HG03064 (cell line): Measurements from ENCODE around the gene POU5F1.
"Not testable (repeated sequence)": the region's sequence is repeated elsewhere in the genome, so short reads cannot be mapped to it uniquely, and the experiment has no call there.

Experiments
- ATAC-seq: cut with Tn5 transposase; IDR thresholded peaks from one replicate; pipeline ENCODE4 v1.9.1; 2021; ENCODE audit warnings: low read depth; ENCODE audit not compliant: unreplicated experiment

Gene POU5F1

DNA sequence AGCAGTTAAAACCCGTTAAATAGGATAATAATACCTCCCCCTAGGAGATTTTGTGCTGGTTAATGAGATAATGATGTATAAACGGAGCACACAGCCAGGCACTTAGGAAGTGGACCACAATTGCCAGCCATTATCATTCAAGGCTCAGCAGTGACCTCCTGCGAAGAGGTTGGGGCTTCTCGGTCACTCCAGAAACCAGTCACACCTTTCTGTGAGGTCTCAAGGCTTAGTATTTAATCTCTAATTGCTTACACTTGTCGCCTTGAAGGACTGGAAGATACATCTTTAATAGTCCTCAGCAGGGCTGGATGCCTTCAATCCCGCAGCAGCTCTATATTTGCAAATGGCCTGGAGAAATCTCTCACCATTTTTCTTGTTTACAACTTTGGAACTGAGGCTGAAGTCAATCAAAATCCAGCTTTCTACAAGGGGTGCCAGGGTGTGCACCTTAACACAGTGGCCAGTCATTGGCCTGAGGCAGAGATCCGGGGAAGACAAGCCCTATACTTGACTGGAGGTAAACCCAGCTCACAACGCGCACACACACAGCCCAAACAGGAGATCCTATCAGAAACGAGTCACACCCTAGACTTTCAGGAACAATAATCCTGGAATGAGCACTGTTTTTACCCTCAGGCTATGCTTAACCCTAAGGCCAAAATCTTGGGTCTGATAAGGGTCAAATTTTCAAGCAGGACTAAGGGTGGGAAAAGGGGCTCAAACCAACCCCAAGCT lies 1.2 kb downstream of the POU5F1 start:
- no peak for ATAC-seq

DNA sequence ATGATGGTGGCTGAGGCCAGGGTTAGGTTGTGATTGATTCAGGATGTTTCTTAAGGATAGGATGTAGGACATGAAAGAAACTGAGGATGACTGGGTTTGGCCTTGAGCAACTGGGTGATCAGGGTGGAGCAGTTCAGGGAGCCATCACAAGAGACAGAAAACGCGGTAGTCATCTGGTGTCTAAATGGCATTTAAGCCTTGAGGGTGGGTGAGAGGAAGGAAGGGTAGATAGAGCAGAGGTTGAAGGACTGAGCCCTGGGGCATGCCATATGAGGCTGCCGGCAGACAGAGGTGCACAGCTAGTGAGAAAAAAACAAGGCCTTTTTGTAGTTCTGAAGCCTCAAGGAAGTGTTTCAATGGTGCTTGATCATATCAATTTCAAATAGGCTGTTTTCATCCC lies 1.9 kb downstream of the POU5F1 start:
- ATAC-seq: no peak

GRCh38 chr6:31165986-31166385 lies 4.5 kb downstream of the POU5F1 start:
- ATAC-seq: no peak

- not testable (repeated sequence) for ATAC-seq
Observed at GRCh38 chr6:31165064-31165832, 5.2 kb downstream of the POU5F1 start.

- not testable (repeated sequence) for ATAC-seq
Observed at GRCh38 chr6:31164475-31165063, 5.9 kb downstream of the POU5F1 start.

DNA sequence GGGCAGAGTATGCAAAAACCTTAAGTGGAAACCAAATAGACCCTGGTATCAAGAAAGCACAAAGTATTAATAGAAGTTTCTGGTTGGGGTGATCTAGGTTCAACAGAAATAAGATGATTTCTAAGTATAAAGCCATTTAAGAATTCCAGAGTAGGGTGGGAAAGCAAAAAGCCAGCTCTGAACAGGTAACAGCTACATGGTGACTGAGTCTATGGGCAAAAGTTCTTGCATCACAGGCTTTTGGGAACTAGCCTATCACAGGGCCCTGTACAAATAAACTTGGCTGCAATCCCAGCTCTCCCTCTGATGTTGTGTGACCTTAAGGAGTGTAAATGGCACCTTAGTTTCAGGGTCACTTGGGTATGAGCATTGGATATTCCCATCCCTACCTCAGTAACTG lies 6.6 kb downstream of the POU5F1 start:
- ATAC-seq: no peak

DNA sequence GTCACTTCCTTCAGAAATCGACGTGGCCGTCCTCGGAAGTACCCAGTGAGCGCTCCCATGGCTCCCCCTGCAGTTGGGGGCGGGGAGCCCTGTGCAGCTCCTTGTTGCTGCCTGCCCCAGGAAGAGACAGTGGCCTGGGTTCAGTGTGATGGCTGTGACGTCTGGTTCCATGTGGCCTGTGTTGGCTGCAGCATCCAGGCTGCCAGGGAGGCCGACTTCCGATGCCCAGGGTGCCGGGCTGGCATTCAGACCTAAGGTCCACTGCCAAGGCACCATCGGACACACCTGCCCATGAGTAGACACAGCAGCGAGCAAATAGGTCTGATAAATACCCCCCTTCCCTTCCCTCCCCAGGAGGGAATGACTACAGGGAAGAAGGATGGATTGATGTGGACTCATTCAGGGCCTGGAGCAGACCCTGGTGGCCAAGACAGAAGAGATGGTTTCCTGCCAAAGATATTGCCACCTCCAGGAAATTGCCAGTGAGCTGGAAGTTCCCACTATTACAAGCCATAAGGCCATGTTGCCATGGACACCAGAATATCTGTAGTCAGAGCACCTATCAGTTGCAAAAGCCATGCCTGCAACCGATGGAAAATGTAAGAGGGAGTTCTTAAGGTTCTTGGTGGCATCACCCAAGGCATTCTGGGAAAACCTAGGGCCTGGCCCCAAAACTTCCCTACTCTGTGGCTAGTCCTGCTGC lies 7.9 kb downstream of the POU5F1 start:
- no peak for ATAC-seq

DNA sequence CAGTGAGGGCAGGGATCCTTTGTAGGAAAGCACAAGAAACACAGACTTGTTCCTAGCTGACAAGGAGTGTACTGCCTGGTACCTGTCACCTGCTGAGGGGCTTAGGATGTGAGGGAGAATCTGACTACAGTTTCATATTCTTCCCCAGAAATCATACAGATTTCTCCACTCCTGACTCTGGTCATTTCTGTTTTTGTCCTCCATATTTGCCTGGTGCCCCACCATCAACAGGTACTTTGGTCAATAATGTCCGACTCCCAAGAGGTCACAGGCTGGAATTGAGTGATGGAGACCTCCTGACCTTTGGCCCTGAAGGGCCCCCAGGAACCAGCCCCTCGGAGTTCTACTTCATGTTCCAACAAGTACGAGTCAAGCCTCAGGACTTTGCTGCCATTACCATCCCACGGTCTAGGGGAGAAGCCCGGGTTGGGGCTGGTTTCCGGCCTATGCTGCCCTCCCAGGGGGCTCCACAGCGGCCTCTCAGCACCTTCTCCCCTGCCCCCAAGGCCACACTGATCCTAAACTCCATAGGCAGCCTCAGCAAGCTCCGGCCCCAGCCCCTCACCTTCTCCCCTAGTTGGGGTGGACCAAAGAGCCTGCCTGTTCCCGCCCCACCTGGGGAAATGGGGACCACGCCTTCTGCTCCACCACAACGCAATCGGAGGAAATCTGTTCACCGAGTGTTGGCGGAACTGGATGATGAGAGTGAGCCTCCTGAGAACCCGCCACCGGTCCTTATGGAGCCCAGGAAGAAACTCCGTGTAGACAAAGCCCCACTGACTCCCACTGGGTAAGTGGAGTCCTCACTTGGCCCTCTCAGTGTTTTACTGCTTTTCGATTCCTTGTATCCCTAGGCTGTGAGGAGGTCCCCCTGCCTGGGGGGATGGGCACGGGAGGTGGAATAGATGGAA lies 9.0 kb downstream of the POU5F1 start:
- ATAC-seq: no peak

DNA sequence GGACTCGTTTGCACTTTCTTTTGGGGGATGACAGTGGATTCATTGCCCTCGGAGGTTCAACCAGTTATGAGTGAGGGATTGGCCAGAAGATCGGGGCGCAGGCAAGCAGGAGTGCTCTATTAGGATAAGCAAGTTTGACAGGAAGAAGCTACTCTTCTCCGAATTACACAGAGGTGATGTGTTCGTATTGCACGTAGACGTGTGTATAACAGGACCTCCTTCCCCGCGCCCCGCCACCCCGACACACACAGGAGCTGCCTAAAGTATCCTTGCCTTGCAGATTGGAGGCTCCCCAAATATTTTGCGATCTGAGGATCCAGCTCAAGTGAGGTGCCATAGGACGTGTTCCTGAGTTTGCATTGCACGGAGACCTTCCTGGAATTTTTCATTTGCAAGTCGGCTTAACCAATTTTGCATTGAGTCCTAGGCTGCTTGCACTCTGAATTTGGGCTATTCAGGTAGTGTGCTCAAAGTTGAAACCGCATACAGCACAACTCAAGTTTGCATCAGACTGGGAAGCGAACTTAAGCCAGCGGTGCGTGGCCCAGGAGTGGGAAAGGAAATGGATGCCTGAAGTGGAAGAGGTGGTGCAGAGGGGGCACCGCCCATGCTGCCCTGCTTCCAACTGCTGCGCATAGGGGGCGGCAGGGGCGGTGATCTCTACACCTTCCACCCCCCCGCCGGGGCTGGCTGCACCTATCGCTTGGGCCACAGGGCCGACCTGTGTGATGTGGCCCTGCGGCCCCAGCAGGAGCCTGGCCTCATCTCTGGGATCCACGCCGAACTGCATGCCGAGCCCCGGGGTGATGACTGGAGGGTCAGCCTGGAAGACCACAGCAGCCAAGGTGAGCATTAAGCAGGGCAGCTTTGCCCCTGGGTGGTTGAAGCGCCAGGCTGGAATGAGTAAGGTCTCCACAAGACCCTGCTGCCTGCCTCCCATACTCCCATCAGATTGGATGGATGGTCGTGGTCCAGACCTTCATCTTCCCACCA lies 11.3 kb downstream of the POU5F1 start:
- no peak for ATAC-seq

GRCh38 chr6:31158140-31158862 lies 12.2 kb downstream of the POU5F1 start, which contains the start of gene TCF19:
Gene TCF19 (plus strand): TSS chr6:31158589. CDS start chr6:31159470, 881 bp downstream.
- ATAC-seq: peak; percentile 67

DNA sequence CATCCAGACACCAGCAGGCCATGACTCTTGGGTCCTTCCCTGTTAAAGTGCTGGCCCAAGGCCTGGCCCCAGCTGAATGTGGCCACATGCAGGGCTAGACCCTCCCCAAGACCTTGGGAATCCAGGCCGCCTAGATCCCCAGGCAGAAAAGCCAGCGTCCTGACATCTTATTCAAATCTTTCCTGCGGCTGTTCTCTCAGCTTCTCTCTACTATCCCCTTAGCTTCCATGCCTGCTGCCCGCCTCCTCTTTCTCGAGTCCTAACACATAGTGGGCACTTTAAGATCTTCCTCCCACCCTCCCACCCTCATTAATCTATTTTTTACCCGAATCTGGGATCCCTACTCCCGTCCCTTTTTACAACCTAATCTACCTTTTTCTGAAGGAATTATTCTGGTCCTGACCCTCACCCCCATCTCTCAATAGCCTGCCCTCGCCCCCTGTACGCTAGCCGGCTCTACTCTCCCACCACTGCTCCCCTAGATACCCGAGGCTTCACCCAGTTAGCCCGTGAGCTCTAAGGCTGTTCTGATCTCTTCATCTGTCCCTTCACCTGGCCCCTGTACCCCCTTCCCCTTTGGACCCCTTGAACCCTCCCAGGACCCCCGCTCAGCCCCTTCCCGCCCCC lies 12.9 kb downstream of the POU5F1 start, which contains the start of gene CCHCR1:
TSS of gene CCHCR1 (minus strand) at position 290 of the 627 bp plus-strand sequence. CDS start at position 88, 202 bp downstream.
- no peak for ATAC-seq

DNA sequence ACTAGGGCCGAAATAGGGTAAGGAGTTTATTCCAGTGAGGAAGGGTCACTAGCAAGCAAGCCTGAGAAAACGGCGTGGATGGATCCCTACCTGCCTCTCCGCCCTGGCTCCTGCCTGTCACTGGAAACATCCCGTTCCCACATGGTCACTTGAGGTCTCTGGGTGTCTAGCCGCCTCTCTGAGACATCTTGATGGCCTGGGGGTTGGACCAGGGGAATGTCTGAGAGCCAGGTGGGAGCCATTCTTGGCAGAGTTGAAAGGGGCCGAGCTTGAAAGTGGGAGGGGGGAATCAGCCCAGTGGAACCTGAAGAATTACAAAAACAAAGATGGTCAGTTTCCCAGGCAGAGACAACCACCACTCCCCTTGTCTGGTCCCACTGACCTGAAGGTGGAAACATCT lies 13.8 kb downstream of the POU5F1 start:
- ATAC-seq: no peak

- ATAC-seq: no peak
Observed at GRCh38 chr6:31154436-31154835, 16.0 kb downstream of the POU5F1 start.

DNA sequence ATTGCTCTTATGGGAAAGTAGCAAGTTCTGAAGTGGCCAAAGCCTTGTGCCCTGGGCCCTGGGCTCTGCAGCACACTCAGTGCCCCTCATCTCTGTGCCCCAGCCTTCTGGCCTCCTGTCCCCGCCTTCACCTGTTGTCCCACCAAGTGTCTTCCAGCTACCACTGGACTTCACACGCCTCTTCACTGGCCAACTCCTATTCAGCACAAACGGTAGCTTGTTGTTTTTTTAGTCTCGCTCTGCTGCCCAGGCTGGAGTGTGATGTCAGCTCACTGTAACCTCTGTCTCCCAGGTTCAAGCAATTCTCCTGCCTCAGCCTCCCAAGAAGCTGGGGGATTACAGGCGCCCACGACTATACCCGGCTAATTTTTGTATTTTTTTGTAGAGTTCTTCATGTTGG lies 17.7 kb downstream of the POU5F1 start:
- ATAC-seq: no peak

- ATAC-seq: no peak
Observed at GRCh38 chr6:31149827-31150447, 20.5 kb downstream of the POU5F1 start.

DNA sequence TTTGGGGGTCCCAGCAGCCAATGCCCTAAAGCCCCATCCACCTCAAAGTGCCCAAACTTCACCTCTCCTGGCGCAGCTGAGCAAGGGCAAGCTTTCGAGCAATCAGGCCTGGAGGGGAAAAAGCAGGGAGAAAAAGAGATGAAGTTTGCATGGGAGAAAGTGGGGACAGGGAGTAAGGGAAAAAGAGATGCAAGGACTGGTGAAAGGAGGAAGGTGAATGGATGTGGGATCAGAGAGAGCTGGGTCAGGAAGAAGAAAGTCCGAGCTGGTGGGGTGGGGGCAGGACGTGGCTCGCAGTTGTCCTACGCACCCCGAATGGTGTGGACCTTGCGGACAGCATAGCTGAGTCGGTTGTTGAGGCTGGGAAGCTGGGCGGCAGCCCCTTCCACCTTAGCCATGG lies 25.1 kb downstream of the POU5F1 start:
- no peak for ATAC-seq

- ATAC-seq: no peak
Observed at GRCh38 chr6:31144970-31145340, 25.5 kb downstream of the POU5F1 start.
